ENCODE results near the gene KCNMB1.

DNA sequence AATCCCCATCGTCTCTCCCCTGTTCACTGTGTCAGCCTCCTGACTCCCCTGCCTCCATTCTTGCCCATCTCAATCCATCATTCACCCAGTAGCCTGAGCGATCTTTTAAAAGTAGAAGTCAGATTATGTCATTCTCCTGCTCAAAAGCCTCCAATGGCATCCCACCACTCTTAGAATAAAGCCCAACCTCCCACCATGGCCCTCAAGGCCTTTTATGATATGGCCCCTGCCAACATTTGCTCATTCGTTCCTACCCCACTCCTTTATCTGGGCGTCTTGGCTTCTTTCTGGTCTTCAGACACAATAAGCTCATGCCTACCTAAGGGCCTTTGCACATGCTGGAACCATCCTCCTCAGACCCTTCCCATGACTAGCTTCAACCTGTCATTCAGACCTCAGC lies 35.5 kb upstream of the KCNMB1 start:
- TF ChIP-seq POLR2A (IDR thresholded peaks at IDR 0.05; ENCODE audit: extremely low read depth, insufficient read length), result no peak
- TF ChIP-seq, protein P1, sequence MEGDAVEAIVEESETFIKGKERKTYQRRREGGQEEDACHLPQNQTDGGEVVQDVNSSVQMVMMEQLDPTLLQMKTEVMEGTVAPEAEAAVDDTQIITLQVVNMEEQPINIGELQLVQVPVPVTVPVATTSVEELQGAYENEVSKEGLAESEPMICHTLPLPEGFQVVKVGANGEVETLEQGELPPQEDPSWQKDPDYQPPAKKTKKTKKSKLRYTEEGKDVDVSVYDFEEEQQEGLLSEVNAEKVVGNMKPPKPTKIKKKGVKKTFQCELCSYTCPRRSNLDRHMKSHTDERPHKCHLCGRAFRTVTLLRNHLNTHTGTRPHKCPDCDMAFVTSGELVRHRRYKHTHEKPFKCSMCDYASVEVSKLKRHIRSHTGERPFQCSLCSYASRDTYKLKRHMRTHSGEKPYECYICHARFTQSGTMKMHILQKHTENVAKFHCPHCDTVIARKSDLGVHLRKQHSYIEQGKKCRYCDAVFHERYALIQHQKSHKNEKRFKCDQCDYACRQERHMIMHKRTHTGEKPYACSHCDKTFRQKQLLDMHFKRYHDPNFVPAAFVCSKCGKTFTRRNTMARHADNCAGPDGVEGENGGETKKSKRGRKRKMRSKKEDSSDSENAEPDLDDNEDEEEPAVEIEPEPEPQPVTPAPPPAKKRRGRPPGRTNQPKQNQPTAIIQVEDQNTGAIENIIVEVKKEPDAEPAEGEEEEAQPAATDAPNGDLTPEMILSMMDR (IDR thresholded peaks at IDR 0.05; ENCODE audit: low read depth, low read length), result no peak

All from NB4 (cell line).